Fibroblast of the aortic adventitia (primary cell): Measurements from ENCODE around the gene IGSF23. TPM values are rescaled to one million over a fixed set of nuclear protein-coding genes. Genes with fewer than 3 reads are reported as not detected.

Experiments used
- DNase-seq: peaks from one replicate; pipeline ENCODE4 v3.0.0-alpha.2; 2010; ENCODE audit warnings: low read depth
- H3K4me3 ChIP-seq: 2 replicates; pipeline ENCODE4 v1.5.1; 2011; ENCODE audit warnings: low read depth, mild to moderate bottlenecking, control low read depth, low read length, moderate library complexity
- CTCF ChIP-seq: IDR thresholded peaks from 2 replicates; pipeline ENCODE4 v1.5.1; 2011; ENCODE audit warnings: mild to moderate bottlenecking, low read length, control low read depth, inconsistent platforms; ENCODE audit not compliant: insufficient read depth
- total RNA-seq: library from RNA; depleted of rRNA; stranded (reverse); fragments of >200 nt; gene quantifications from 2 replicates; pipeline ENCODE4 v1.2.3, GENCODE V29; 2012; ENCODE audit warnings: low replicate concordance

IGSF23 gene
- not detected in 2 replicates for total RNA-seq

GRCh38 chr19:44613295-44614178 lies at the start of gene IGSF23:
Gene IGSF23, plus strand, starts transcription at chr19:44613563. Its CDS starts 83 bp downstream, at chr19:44613646.
- no peak within 1 kb of the TSS for H3K4me3 ChIP-seq
- DNase-seq: no peak
- TF ChIP-seq CTCF: no peak

GRCh38 chr19:44566984-44567383 lies 46.4 kb upstream of the IGSF23 start:
- no peak for DNase-seq
- TF ChIP-seq CTCF: no peak

GRCh38 chr19:44567745-44568144 lies 45.6 kb upstream of the IGSF23 start:
- TF ChIP-seq CTCF: no peak

More at GRCh38 chr19:44566984-44567383, 46.4 kb upstream of the IGSF23 start:
- H3K4me3 ChIP-seq: no peak overlapping the region

GRCh38 chr19:44570603-44570983 lies 42.8 kb upstream of the IGSF23 start:
- H3K4me3 ChIP-seq: no peak overlapping the region
- DNase-seq: no peak
- TF ChIP-seq CTCF: no peak

More at GRCh38 chr19:44567745-44568144, 45.6 kb upstream of the IGSF23 start:
- no peak overlapping the region for H3K4me3 ChIP-seq
- DNase-seq: no peak

GRCh38 chr19:44570984-44571684 lies 42.2 kb upstream of the IGSF23 start:
- no peak overlapping the region for H3K4me3 ChIP-seq
- peak; percentile 71 for TF ChIP-seq CTCF
- peak; percentile 91 for DNase-seq

GRCh38 chr19:44571830-44572580 lies 41.4 kb upstream of the IGSF23 start:
- no peak overlapping the region for H3K4me3 ChIP-seq
- no peak for TF ChIP-seq CTCF
- DNase-seq: no peak
